HG02870 (cell line): Measurements from ENCODE around the gene FOXI1.
"Not testable (repeated sequence)": the region's sequence is repeated elsewhere in the genome, so short reads cannot be mapped to it uniquely, and the experiment has no call there.

ENCODE experiments used
- ATAC-seq: cut with Tn5 transposase; IDR thresholded peaks from one replicate; pipeline ENCODE4 v1.9.1; 2021; ENCODE audit warnings: mild to moderate bottlenecking, moderate library complexity; ENCODE audit not compliant: unreplicated experiment

FOXI1 gene

GRCh38 chr5:170126061-170126460 is 20.4 kb downstream of the FOXI1 start:
- ATAC-seq, result no peak

- ATAC-seq, result no peak
These were observed 20.9 kb downstream of the FOXI1 start for GRCh38 chr5:170126626-170127025.

- ATAC-seq, result no peak
These were observed 25.5 kb downstream of the FOXI1 start for GRCh38 chr5:170131235-170131634.

GRCh38 chr5:170132269-170132975 is 26.7 kb downstream of the FOXI1 start:
- ATAC-seq, result no peak

- ATAC-seq, result no peak
These were observed 27.3 kb downstream of the FOXI1 start for GRCh38 chr5:170132976-170133448.

GRCh38 chr5:170135796-170136490 is 30.2 kb downstream of the FOXI1 start:
- ATAC-seq, result no peak

- no peak for ATAC-seq
These were observed 30.8 kb downstream of the FOXI1 start for GRCh38 chr5:170136506-170136905.

GRCh38 chr5:170137694-170138214 is 32.1 kb downstream of the FOXI1 start:
- no peak for ATAC-seq

- ATAC-seq, result no peak
These were observed 32.6 kb downstream of the FOXI1 start for GRCh38 chr5:170138273-170138672.

GRCh38 chr5:170139786-170140335 is 34.2 kb downstream of the FOXI1 start:
- no peak for ATAC-seq

- ATAC-seq, result not testable (repeated sequence)
These were observed 35.5 kb downstream of the FOXI1 start for GRCh38 chr5:170141196-170141595.

- ATAC-seq, result no peak
These were observed 35.9 kb downstream of the FOXI1 start for GRCh38 chr5:170141636-170142035.

GRCh38 chr5:170142196-170142595 is 36.5 kb downstream of the FOXI1 start:
- no peak for ATAC-seq

GRCh38 chr5:170143091-170143490 is 37.4 kb downstream of the FOXI1 start:
- ATAC-seq, result no peak

GRCh38 chr5:170143710-170144109 is 38.0 kb downstream of the FOXI1 start:
- ATAC-seq, result no peak

- no peak for ATAC-seq
These were observed 38.8 kb downstream of the FOXI1 start for GRCh38 chr5:170144286-170145023.

- ATAC-seq, result no peak
These were observed 39.8 kb downstream of the FOXI1 start for GRCh38 chr5:170145462-170145861.

GRCh38 chr5:170147051-170147752 is 41.5 kb downstream of the FOXI1 start:
- ATAC-seq, result no peak

GRCh38 chr5:170147753-170148264 is 42.1 kb downstream of the FOXI1 start:
- no peak for ATAC-seq
